Uterus (tissue), 4 donors: Measurements from ENCODE around the gene SULT1A4. TPM values are rescaled to one million over a fixed set of nuclear protein-coding genes. Genes with fewer than 3 reads are reported as not detected.
"Not testable (repeated sequence)": the region's sequence is repeated elsewhere in the genome, so short reads cannot be mapped to it uniquely, and the experiment has no call there.

Source experiments
- DNase-seq, 2 donors: peaks; one replicate each; pipeline ENCODE4 v3.0.0-alpha.2; 2019 to 2020
- H3K27ac ChIP-seq, 2 donors: fragments of 200-600 bp; sonication (generic); 1 replicate in 1 of 2; 2 replicates in 1 of 2; pipeline ENCODE4 v1.5.1; 2016 to 2018
- H3K27me3 ChIP-seq, 2 donors: fragments of 200-600 bp; sonication (generic); one replicate each; pipeline ENCODE4 v1.5.1; 2018 to 2019; ENCODE audit warnings: control low read depth in 1 of 2
- H3K36me3 ChIP-seq, 2 donors: fragments of 200-600 bp; sonication (generic); one replicate each; pipeline ENCODE4 v1.5.1; 2019; ENCODE audit warnings: control low read depth in 1 of 2
- H3K4me1 ChIP-seq, 2 donors: fragments of 200-600 bp; sonication (generic); one replicate each; pipeline ENCODE4 v1.5.1; 2018 to 2019; ENCODE audit warnings: control low read depth in 1 of 2
- H3K4me3 ChIP-seq, 2 donors: fragments of 200-600 bp; sonication (generic); 1 replicate in 1 of 2; 2 replicates in 1 of 2; pipeline ENCODE4 v1.5.1; 2018 to 2019; ENCODE audit warnings: mild to moderate bottlenecking in 1 of 2
- H3K9me3 ChIP-seq, 2 donors: fragments of 200-600 bp; sonication (generic); one replicate each; pipeline ENCODE4 v1.5.1; 2019; ENCODE audit warnings: control low read depth in 1 of 2
- intact Hi-C: fragments of 100-400 bp; cut with DNase I; formaldehyde crosslinking; loops from one replicate; pipeline ENCODE4 v1.15.1; 2023; ENCODE audit warnings: low total_unique reads
- small RNA-seq: library from RNA; depleted of rRNA; stranded (forward); fragments of <200 nt; gene quantifications from one replicate; pipeline ENCODE3, GENCODE V24; 2016
- total RNA-seq, 4 donors: library from RNA; depleted of rRNA in 3 of 4; stranded (reverse); fragments of >200 nt in 3 of 4; gene quantifications; one replicate each; pipeline versions ENCODE4 v1.1.0 to v1.2.4, GENCODE V29; 2014 to 2023
- donor health status: DM: yes; HTN: yes; CAD: no.

SULT1A4 gene
- total RNA-seq, 4 donors from 2014 or later = 2.9 to 45.1 (median 9.2) TPM

- DNase-seq, H3K4me1 ChIP-seq, intact Hi-C loops, H3K36me3 ChIP-seq, H3K27ac ChIP-seq, H3K27me3 ChIP-seq, H3K4me3 ChIP-seq, H3K9me3 ChIP-seq: not testable (repeated sequence)
Observed at GRCh38 chr16:29472065-29472464, 12.4 kb downstream of the SULT1A4 start.

DNA sequence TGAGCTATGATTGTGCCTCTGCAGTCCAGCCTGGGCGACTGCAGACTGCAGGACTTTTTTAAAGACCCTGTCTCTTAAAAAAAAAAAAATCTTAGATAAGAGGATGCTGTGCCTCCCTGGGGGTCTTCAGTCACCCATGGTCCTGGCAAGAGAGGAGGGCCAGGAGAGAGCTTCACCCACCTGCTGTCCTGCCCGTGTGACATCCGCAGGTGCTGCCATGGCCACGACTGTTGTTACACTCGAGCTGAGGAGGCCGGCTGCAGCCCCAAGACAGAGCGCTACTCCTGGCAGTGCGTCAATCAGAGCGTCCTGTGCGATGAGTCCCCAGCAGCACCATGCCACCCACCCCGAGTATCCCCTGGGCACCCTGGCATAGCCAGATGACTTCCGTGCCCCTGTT is 22.6 kb downstream of the SULT1A4 start:
- H3K27ac ChIP-seq, intact Hi-C loops, H3K4me3 ChIP-seq, H3K27me3 ChIP-seq, H3K9me3 ChIP-seq, H3K36me3 ChIP-seq, DNase-seq, H3K4me1 ChIP-seq: not testable (repeated sequence)

GRCh38 chr16:29506308-29506707 is 46.6 kb downstream of the SULT1A4 start, which contains the start of gene NPIPB12:
Gene NPIPB12, minus strand, starts transcription at chr16:29506408.
- H3K27ac ChIP-seq, H3K4me3 ChIP-seq, H3K4me1 ChIP-seq, DNase-seq, H3K9me3 ChIP-seq, H3K27me3 ChIP-seq, intact Hi-C loops, H3K36me3 ChIP-seq: not testable (repeated sequence)

Small RNAs within 50 kb of the gene (small RNA-seq; reads per million reads assigned to genes)
- not detected for gene AC133555.2

Other genes with a start within 250 kb of the SULT1A4 start
- gene NPIPB11, start 53.2 kb upstream of the SULT1A4 start, total RNA-seq = 1 to 10 TPM in 1 of 4 donors, under 1 TPM in 2, not detected in 1; 0.29 to 1.3 (median 0.35) TPM
- gene BOLA2, start 5.6 kb upstream of the SULT1A4 start, total RNA-seq = 10 to 100 TPM in 2 of 4 donors, 1 to 10 TPM in 2; 4.6 to 12.5 (median 9.7) TPM
- 1 to 10 TPM in 3 of 4 donors, under 1 TPM in 1; 0.88 to 9.3 (median 3.2) TPM for gene SLX1B, start 5.4 kb upstream of the SULT1A4 start, total RNA-seq
- 10 to 100 TPM; 11.8 to 95.3 (median 58.6) TPM for gene NPIPB12, start 46.5 kb downstream of the SULT1A4 start, total RNA-seq
- gene SPN, start 203.3 kb downstream of the SULT1A4 start, total RNA-seq = 1 to 10 TPM in 1 of 4 donors, under 1 TPM in 2, not detected in 1; 0.26 to 2.4 (median 0.83) TPM
- 10 to 100 TPM; 16.7 to 54.3 (median 23.1) TPM for gene QPRT, start 219.3 kb downstream of the SULT1A4 start, total RNA-seq